Activated CD8-positive, alpha-beta memory T cell treated with anti-CD3 and anti-CD28 coated beads, Interleukin-2, amount 50 U/mL, for 1 hour (primary cell): Measurements from ENCODE around the gene RMDN3.

Source experiments
- DNase-seq: peaks from one replicate; pipeline ENCODE4 v3.0.0-alpha.2; 2020; ENCODE audit errors: extremely low read depth

RMDN3 gene

DNA sequence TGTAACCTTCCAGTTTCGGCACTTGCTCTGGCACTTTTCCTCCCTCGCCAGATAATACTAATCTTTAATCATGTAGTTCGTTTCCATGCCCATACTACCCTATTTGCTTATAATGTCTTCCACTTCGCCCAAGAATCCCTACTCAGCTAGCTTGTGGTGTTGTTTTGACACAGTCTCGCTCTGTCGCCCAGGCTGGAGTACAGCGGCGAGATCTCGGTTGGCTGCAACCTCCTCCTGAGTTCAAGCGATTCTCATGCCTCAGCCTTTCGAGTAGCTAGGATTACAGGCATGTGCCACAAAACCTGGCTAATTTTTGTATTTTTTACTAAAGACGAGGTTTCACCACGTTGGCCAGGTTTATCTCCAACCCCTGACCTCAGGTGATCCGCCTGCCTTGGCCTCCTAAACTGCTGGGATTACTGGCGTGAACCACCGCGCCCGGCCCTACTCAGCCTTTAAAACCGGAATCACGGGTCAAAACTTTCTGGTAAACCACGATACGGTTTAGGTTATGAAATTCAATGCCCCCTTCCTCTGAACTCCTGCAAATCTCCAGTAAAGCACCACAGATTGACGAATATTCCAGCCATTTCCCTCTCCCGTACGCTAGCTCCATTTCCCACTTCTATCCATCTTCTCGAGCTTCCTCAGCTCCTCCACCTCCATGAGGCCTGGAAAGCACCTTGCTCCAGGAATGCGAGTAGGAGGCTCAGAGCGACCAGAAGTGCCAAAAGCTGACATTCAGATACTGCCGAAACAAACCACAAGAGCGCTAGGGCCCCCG lies 61.0 kb downstream of the RMDN3 start:
- DNase-seq: no peak

GRCh38 chr15:40691737-40692136 lies 63.3 kb downstream of the RMDN3 start:
- DNase-seq: no peak

DNA sequence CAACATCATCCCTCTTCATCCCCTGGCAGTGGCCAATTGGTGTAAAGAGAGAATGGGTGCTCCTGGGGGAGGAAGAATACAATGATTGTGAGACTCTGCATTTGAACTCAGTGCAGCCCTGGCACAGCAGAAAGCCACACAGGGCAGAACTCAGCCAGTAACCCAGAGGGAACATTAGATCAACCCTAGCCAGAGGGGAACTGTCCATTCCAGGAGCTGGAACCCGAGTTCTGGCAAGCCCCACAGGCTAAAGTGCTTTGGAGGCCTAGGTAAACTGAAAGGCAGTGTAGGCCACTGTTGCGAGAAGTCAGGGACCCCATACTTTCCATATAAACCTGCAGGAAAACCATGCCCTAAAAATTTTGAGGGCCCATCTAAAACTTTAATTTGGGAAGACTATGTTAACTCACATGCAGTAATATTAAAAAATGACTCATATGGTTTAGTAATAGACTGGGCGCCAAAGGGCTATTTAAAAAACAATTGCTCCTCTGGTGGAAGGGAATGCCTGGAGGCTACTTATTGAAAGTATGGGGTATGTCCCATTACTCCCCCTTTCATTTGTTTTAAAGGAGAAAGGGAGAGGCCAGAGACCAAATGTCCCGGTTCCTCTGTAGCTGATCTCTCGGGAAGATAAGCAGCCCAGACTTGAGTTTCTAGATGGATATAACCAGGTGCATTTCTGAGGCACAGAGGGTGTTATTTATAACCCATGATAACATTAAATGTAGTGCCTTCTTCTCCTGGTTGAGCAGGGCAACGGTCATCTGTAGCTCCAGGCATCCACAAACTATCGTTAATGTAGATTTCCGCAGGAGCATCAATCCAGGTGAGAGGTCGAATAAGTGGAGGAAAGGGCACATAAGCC lies 65.9 kb downstream of the RMDN3 start:
- no peak for DNase-seq
